ENCODE data around the gene METTL3. TPM values are rescaled to one million over a fixed set of nuclear protein-coding genes. Genes with fewer than 3 reads are reported as not detected.
"Not testable (repeated sequence)": the region's sequence is repeated elsewhere in the genome, so short reads cannot be mapped to it uniquely, and the experiment has no call there.

METTL3 gene
- total and polyA plus RNA-seq, 2 donors from 2014 or later, result 31.4 to 44.3 TPM

DNA sequence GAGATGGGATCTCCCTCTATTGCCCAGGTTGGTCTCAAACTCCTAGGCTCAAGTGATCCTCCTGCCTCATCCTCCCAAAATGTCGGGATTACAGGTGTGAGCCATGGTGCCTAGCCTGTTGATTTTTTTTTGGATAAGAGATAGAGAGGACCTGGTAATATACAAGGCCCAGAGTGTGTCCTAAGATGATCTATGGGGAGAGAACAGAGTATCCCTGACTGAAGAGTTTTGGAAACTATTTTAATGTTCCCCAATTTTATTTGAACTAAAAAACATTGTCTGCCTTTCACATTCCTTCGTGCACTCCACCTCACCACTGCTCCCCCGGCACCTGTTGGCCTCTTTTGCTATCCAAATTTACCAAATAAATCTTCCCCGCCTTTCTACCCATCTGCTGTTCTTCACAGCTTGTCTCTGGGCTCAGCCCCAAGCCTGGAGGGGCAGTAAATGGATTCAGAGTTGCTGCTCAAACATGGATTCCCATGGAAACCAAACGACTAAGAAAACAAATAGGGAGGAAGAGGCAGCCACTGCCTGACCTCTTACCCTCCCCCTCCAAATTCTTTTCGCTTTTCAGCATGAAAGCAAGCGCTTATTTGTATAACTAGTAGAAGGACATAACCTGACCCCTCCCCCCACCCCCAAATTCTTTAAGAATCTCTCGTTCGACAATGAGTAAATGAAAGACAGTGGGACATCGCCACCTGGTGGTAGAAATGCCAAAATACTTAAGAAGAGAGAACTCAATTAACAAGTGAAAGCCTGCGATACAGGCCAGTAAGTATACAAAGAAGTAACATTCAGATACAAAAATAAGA lies 46.2 kb upstream of the METTL3 start:
- H3K9me3 ChIP-seq (ENCODE audit: control insufficient read depth in 2 of 3, insufficient read depth in 1 of 3, low read length in 3 of 3), result no peaks in the 10 kb centered on the region
- TF ChIP-seq, protein P1, sequence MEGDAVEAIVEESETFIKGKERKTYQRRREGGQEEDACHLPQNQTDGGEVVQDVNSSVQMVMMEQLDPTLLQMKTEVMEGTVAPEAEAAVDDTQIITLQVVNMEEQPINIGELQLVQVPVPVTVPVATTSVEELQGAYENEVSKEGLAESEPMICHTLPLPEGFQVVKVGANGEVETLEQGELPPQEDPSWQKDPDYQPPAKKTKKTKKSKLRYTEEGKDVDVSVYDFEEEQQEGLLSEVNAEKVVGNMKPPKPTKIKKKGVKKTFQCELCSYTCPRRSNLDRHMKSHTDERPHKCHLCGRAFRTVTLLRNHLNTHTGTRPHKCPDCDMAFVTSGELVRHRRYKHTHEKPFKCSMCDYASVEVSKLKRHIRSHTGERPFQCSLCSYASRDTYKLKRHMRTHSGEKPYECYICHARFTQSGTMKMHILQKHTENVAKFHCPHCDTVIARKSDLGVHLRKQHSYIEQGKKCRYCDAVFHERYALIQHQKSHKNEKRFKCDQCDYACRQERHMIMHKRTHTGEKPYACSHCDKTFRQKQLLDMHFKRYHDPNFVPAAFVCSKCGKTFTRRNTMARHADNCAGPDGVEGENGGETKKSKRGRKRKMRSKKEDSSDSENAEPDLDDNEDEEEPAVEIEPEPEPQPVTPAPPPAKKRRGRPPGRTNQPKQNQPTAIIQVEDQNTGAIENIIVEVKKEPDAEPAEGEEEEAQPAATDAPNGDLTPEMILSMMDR (IDR thresholded peaks at IDR 0.05; ENCODE audit: borderline replicate concordance, extremely low read depth, insufficient read depth), result peak; percentile 81
- peak overlapping the region in 1 of 2 donors; percentile 3 for H3K27ac ChIP-seq (ENCODE audit: low read depth in 2 of 2, low read length in 2 of 2)
- FAIRE-seq (peak; percentile 86), DNase-seq (peak; percentile 77 to 98 (median 91))
- intact Hi-C loops (cut with DNase I), result no loop called here
- H3K9ac ChIP-seq (ENCODE audit: low read length in 3 of 3), result peak overlapping the region in 2 of 3 donors; percentile 17 to 49
- H3K27me3 ChIP-seq (ENCODE audit: control insufficient read depth, insufficient read depth, low read length), result no peaks in the 10 kb centered on the region
- peak overlapping the region; percentile 40 to 60 (median 53) for H3K4me3 ChIP-seq (ENCODE audit: low read length in 3 of 3)
- H3K36me3 ChIP-seq (ENCODE audit: control insufficient read depth in 2 of 3, insufficient read depth in 3 of 3, low read length in 3 of 3), result no peaks in the 10 kb centered on the region
- peaks cover 0 to 2% (median 0%) of the 10 kb centered on the region in 3 donors for H3K4me1 ChIP-seq (ENCODE audit: control insufficient read depth in 2 of 3, insufficient read depth in 2 of 3, low read depth in 1 of 3, low read length in 3 of 3)

DNA sequence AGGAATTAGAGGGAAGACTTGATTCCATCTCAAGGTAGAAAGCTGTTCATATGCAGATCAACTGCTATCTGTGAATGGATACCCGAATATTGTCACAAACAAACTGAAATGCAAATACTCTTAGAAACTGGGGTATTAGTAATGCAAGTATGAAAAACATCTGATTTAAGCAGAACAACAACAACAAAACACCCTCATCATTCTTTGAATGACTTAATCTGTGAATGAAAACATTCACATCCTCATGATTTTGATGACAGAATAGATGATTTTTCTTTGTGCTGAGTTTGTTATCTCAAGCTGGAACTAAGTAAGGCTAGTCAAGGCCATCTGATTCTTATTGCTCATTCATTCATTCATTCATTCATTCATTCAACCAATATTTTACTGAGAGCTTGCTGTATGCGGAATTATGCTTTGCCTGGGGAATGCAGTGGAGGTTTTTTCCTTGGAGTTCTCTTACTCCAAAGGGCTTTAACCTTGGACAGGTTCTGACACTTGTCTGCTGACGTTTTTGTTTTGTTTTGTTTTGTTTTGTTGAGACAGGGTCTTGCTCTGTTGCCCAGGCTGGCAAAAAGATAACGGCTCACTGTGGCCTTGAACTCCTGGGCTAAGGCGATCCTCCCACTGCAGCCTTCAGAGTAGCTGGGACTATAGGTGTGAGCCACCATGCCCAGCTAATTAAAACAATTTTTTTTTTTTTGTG lies 45.4 kb upstream of the METTL3 start:
- H3K27ac ChIP-seq (ENCODE audit: low read depth in 2 of 2, low read length in 2 of 2), result no peak overlapping the region
- intact Hi-C loops (cut with DNase I), result no loop called here
- peaks cover 0 to 2% (median 0%) of the 10 kb centered on the region in 3 donors for H3K4me1 ChIP-seq (ENCODE audit: control insufficient read depth in 2 of 3, insufficient read depth in 2 of 3, low read depth in 1 of 3, low read length in 3 of 3)
- TF ChIP-seq, protein P1 (IDR thresholded peaks at IDR 0.05; ENCODE audit: borderline replicate concordance, extremely low read depth, insufficient read depth), result no peak
- H3K9ac ChIP-seq (ENCODE audit: low read length in 3 of 3), result no peak overlapping the region
- no peaks in the 10 kb centered on the region for H3K9me3 ChIP-seq (ENCODE audit: control insufficient read depth in 2 of 3, insufficient read depth in 1 of 3, low read length in 3 of 3)
- no peaks in the 10 kb centered on the region for H3K27me3 ChIP-seq (ENCODE audit: control insufficient read depth, insufficient read depth, low read length)
- DNase-seq, result no peak
- no peaks in the 10 kb centered on the region for H3K36me3 ChIP-seq (ENCODE audit: control insufficient read depth in 2 of 3, insufficient read depth in 3 of 3, low read length in 3 of 3)
- FAIRE-seq, result no peak
- H3K4me3 ChIP-seq (ENCODE audit: low read length in 3 of 3), result no peak overlapping the region

DNA sequence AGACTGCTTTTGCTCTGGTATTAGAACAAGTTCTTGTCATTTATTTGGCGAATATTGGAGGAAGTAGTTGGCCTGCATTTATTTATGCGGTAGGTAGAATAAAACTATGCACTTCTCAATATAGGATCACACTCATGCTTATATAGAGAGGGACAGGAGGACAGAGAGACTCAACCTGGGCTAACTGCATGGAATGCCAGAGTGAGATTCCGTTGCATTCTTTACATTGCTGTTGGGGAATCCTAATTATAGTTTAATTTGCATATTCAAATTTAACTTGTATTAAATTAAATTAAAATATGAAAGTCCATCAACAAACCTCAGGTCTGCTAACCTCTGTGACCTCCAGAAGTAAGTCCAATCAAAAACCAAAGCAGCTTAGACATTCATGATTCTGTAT lies 42.1 kb upstream of the METTL3 start:
- intact Hi-C loops (cut with DNase I), result no loop called here
- H3K4me3 ChIP-seq (ENCODE audit: low read length in 3 of 3), result no peak overlapping the region
- DNase-seq, result no peak
- no peak for FAIRE-seq
- no peaks in the 10 kb centered on the region for H3K27me3 ChIP-seq (ENCODE audit: control insufficient read depth, insufficient read depth, low read length)
- H3K9me3 ChIP-seq (ENCODE audit: control insufficient read depth in 2 of 3, insufficient read depth in 1 of 3, low read length in 3 of 3), result no peaks in the 10 kb centered on the region
- TF ChIP-seq, protein P1 (IDR thresholded peaks at IDR 0.05; ENCODE audit: borderline replicate concordance, extremely low read depth, insufficient read depth), result no peak
- H3K36me3 ChIP-seq (ENCODE audit: control insufficient read depth in 2 of 3, insufficient read depth in 3 of 3, low read length in 3 of 3), result no peaks in the 10 kb centered on the region
- no peak overlapping the region for H3K9ac ChIP-seq (ENCODE audit: low read length in 3 of 3)
- no peak overlapping the region for H3K27ac ChIP-seq (ENCODE audit: low read depth in 2 of 2, low read length in 2 of 2)
- H3K4me1 ChIP-seq (ENCODE audit: control insufficient read depth in 2 of 3, insufficient read depth in 2 of 3, low read depth in 1 of 3, low read length in 3 of 3), result peaks cover 0 to 2% (median 0%) of the 10 kb centered on the region in 3 donors

DNA sequence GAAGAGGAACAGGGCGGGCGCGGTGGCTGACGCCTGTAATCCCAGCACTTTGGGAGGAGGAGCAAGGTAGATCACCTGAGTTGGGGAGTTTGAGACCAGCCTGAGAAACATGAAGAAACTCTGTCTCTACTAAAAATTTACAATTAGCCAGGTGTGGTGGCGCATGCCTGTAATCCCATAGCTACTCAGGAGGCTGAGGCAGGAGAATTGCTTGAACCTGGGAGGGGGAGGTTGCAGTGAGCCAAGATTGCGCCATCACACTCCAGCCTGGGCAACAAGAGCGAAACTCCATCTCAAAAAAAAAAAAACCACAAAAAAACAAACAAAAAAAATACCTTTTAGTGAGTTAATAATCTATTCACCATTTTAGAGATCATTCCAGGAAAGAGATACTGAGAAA lies 33.4 kb upstream of the METTL3 start:
- FAIRE-seq, result not testable (repeated sequence)

More for the DNA sequence above, 33.4 kb upstream of the METTL3 start:
- H3K27ac ChIP-seq (ENCODE audit: low read depth in 2 of 2, low read length in 2 of 2); H3K9ac ChIP-seq (ENCODE audit: low read length in 3 of 3); H3K9me3 ChIP-seq (ENCODE audit: control insufficient read depth in 2 of 3, insufficient read depth in 1 of 3, low read length in 3 of 3); DNase-seq; H3K4me1 ChIP-seq (ENCODE audit: control insufficient read depth in 2 of 3, insufficient read depth in 2 of 3, low read depth in 1 of 3, low read length in 3 of 3); H3K4me3 ChIP-seq (ENCODE audit: low read length in 3 of 3); H3K27me3 ChIP-seq (ENCODE audit: control insufficient read depth, insufficient read depth, low read length); intact Hi-C loops (cut with DNase I); H3K36me3 ChIP-seq (ENCODE audit: control insufficient read depth in 2 of 3, insufficient read depth in 3 of 3, low read length in 3 of 3): not testable (repeated sequence)

Measured in kidney (tissue), 14 donors.